Mucosa of descending colon (tissue), 3 donors: ENCODE measurements around the gene ST3GAL2. TPM values are rescaled to one million over a fixed set of nuclear protein-coding genes. Genes with fewer than 3 reads are reported as not detected.
A peak's percentile ranks its signal among the peaks of the same experiment; 100 is the strongest.
"Not testable (repeated sequence)": the region's sequence is repeated elsewhere in the genome, so short reads cannot be mapped to it uniquely, and the experiment has no call there.

Source experiments
- ATAC-seq: fragments of 200-7000 bp; cut with Tn5 transposase; one replicate; pipeline ENCODE4 v1.9.1; 2020; ENCODE audit warnings: mild to moderate bottlenecking, moderate library complexity
- DNase-seq, 3 donors: peaks; one replicate each; pipeline ENCODE4 v3.0.0-alpha.2; 2020
- H3K36me3 ChIP-seq: fragments of 200-600 bp; one replicate; pipeline ENCODE4 v1.8.0; 2021; ENCODE audit warnings: low read depth, mild to moderate bottlenecking
- H3K4me1 ChIP-seq: fragments of 200-600 bp; one replicate; pipeline ENCODE4 v1.8.0; 2021; ENCODE audit warnings: low read depth, mild to moderate bottlenecking
- H3K4me3 ChIP-seq: fragments of 200-600 bp; one replicate; pipeline ENCODE4 v1.8.0; 2021; ENCODE audit warnings: mild to moderate bottlenecking
- H3K9me3 ChIP-seq: fragments of 200-600 bp; one replicate; pipeline ENCODE4 v1.8.0; 2021; ENCODE audit warnings: mild to moderate bottlenecking
- CTCF ChIP-seq: fragments of 200-600 bp; IDR thresholded peaks from one replicate; pipeline ENCODE4 v1.8.0; 2022; ENCODE audit warnings: antibody characterized with exemption, mild to moderate bottlenecking
- intact Hi-C, 2 donors: fragments of 100-400 bp; cut with DNase I in 1 of 2; cut with micrococcal nuclease in 1 of 2; formaldehyde crosslinking; loops; one replicate each; pipeline versions ENCODE4 v1.11.0 to v1.11.1; 2022; cut with DNase I, micrococcal nuclease
- total RNA-seq, 3 donors: library from RNA; stranded (reverse); fragmentation: NEBNext Ultra II Directional in 2 of 3; extraction: Animal tissue kit (Norgen Biotek cat#: 25700) in 2 of 3; gene quantifications; one replicate each; pipeline versions ENCODE4 v1.2.1 to v1.2.4, GENCODE V29; 2021 to 2023
- donor health status: DM: no; HTN: no; CAD: no; lungs with moderate emphysema.
- donor health status: DM: no; HTN: no; CAD: no.
- donor health status: DM: no; HTN: yes; CAD: no.

Gene ST3GAL2
- total RNA-seq, 3 donors from 2014 or later, result 4.2 to 22.4 (median 9.5) TPM

- DNase-seq (no peak), ATAC-seq (no peak)
- Histone ChIP-seq H3K4me3 (no peak overlapping the region), H3K4me1 (peaks cover 9% of the 10 kb centered on the region), H3K9me3 (no peaks in the 10 kb centered on the region), H3K36me3 (peaks cover under 1% of the 10 kb centered on the region)
- TF ChIP-seq CTCF, result no peak
- intact Hi-C loops, result no loop called here
Observed at GRCh38 chr16:70375636-70376611, 63.0 kb downstream of the ST3GAL2 start.

- Histone ChIP-seq H3K4me3 (no peak overlapping the region), H3K9me3 (no peaks in the 10 kb centered on the region), H3K36me3 (peaks cover 3% of the 10 kb centered on the region), H3K4me1 (no peaks in the 10 kb centered on the region)
- intact Hi-C loops, result no loop called here
- ATAC-seq (no peak), DNase-seq (no peak)
- no peak for TF ChIP-seq CTCF
Observed at GRCh38 chr16:70374213-70374612, 64.7 kb downstream of the ST3GAL2 start.

GRCh38 chr16:70372921-70373728 is 65.8 kb downstream of the ST3GAL2 start:
- TF ChIP-seq CTCF, result no peak
- intact Hi-C loops, result no loop called here
- Histone ChIP-seq H3K9me3 (no peaks in the 10 kb centered on the region), H3K36me3 (peaks cover 3% of the 10 kb centered on the region), H3K4me3 (no peak overlapping the region), H3K4me1 (no peaks in the 10 kb centered on the region)
- ATAC-seq (no peak), DNase-seq (no peak)

DNA sequence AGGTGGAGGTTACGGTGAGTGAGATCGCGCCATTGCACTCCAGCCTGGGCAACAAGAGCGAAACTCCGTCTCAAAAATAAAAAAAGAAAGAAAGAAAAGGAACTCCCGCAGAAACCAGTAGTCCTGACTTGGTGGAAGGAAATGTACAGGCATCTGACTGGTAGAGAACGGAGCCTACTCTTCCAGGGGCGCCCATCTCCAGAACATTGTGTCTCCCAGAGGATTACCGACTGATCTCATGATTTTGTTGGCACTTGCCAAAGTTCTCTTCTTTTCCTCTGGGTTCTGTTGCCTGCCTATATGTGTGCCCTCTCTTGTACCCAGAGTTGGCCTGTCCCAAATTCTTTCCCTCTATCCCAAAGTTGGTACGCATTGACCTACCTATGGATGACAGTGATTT is 68.0 kb downstream of the ST3GAL2 start:
- intact Hi-C loops, result no loop called here
- TF ChIP-seq CTCF, result no peak
- Histone ChIP-seq H3K4me3 (no peak overlapping the region), H3K4me1 (no peaks in the 10 kb centered on the region), H3K36me3 (peaks cover 3% of the 10 kb centered on the region), H3K9me3 (no peaks in the 10 kb centered on the region)
- ATAC-seq (no peak), DNase-seq (no peak)

GRCh38 chr16:70370145-70370544 is 68.8 kb downstream of the ST3GAL2 start:
- ATAC-seq, result peak; percentile 80
- peak in 2 of 3 donors; percentile 44 to 57 for DNase-seq

More at GRCh38 chr16:70370145-70370544, 68.8 kb downstream of the ST3GAL2 start:
- H3K4me1 ChIP-seq, H3K4me3 ChIP-seq, H3K9me3 ChIP-seq, H3K36me3 ChIP-seq, intact Hi-C loops: not testable (repeated sequence)
- TF ChIP-seq CTCF, result peak; percentile 17
